H9 (cell line): Measurements from ENCODE around the gene CDC37. TPM values are rescaled to one million over a fixed set of nuclear protein-coding genes. Genes with fewer than 3 reads are reported as not detected.

Experiments used
- DNase-seq: peaks from one replicate; pipeline ENCODE4 v3.0.0-alpha.2; 2017
- H2AFZ ChIP-seq: one replicate; pipeline ENCODE4 v1.6.1; 2013; ENCODE audit warnings: mild to moderate bottlenecking, low read length, control low read depth, moderate library complexity
- H2AK5ac ChIP-seq: 2 replicates; pipeline ENCODE4 v1.6.1; 2013; ENCODE audit warnings: low read length, control low read depth, mixed read lengths; ENCODE audit not compliant: insufficient read length
- H2BK120ac ChIP-seq: one replicate; pipeline ENCODE4 v1.6.1; 2013; ENCODE audit warnings: low read depth, mild to moderate bottlenecking, low read length, control low read depth, inconsistent platforms; ENCODE audit not compliant: poor library complexity, severe bottlenecking
- H2BK12ac ChIP-seq: 2 replicates; pipeline ENCODE4 v1.6.1; 2013; ENCODE audit warnings: low read length, control low read depth, mixed read lengths, low read depth; ENCODE audit not compliant: insufficient read length
- H2BK15ac ChIP-seq: 2 replicates; pipeline ENCODE4 v1.6.1; 2013; ENCODE audit warnings: low read depth, low read length, control low read depth
- H2BK20ac ChIP-seq: one replicate; pipeline ENCODE4 v1.6.1; 2013; ENCODE audit warnings: low read depth, mild to moderate bottlenecking, low read length, control low read depth, inconsistent platforms; ENCODE audit not compliant: poor library complexity, severe bottlenecking
- H2BK5ac ChIP-seq: 2 replicates; pipeline ENCODE4 v1.6.1; 2013; ENCODE audit warnings: low read length, control low read depth, mixed read lengths; ENCODE audit not compliant: insufficient read length
- H3K14ac ChIP-seq: 2 replicates; pipeline ENCODE4 v1.6.1; 2013; ENCODE audit warnings: low read length, control low read depth; ENCODE audit not compliant: insufficient read depth
- H3K18ac ChIP-seq: 2 replicates; pipeline ENCODE4 v1.6.1; 2013; ENCODE audit warnings: low read depth, mild to moderate bottlenecking, mixed read lengths, low read length, control low read depth; ENCODE audit not compliant: insufficient read length
- H3K23ac ChIP-seq: 2 replicates; pipeline ENCODE4 v1.6.1; 2013; ENCODE audit warnings: low read length, control low read depth, mixed read lengths, low read depth; ENCODE audit not compliant: insufficient read length
- H3K23me2 ChIP-seq: 2 replicates; pipeline ENCODE4 v1.6.1; 2013; ENCODE audit warnings: low read depth, mild to moderate bottlenecking, mixed read lengths, low read length, control low read depth; ENCODE audit not compliant: insufficient read length, poor library complexity, severe bottlenecking
- H3K27ac ChIP-seq: 2 replicates; pipeline ENCODE4 v1.5.1; 2013; ENCODE audit warnings: low read length, control low read depth, mixed read lengths, low read depth; ENCODE audit not compliant: insufficient read length
- H3K27me3 ChIP-seq: 2 replicates; pipeline ENCODE4 v1.6.1; 2013; ENCODE audit warnings: low read length, control low read depth, inconsistent platforms; ENCODE audit not compliant: insufficient read depth
- H3K4ac ChIP-seq: 2 replicates; pipeline ENCODE4 v1.6.1; 2013; ENCODE audit warnings: low read depth, mild to moderate bottlenecking, control low read depth, inconsistent platforms, low read length, moderate library complexity
- H3K4me1 ChIP-seq: 2 replicates; pipeline ENCODE4 v1.6.1; 2013; ENCODE audit warnings: low read length, control low read depth, inconsistent platforms; ENCODE audit not compliant: insufficient read depth
- H3K4me2 ChIP-seq: 2 replicates; pipeline ENCODE4 v1.6.1; 2013; ENCODE audit warnings: low read length, control low read depth, mixed read lengths; ENCODE audit not compliant: insufficient read length, insufficient read depth
- H3K56ac ChIP-seq: 2 replicates; pipeline ENCODE4 v1.6.1; 2013; ENCODE audit warnings: low read depth, mild to moderate bottlenecking, mixed read lengths, low read length, control low read depth; ENCODE audit not compliant: insufficient read length
- H3K79me1 ChIP-seq: 2 replicates; pipeline ENCODE4 v1.6.1; 2013; ENCODE audit warnings: low read depth, mild to moderate bottlenecking, moderate library complexity, low read length, control low read depth, inconsistent platforms; ENCODE audit not compliant: insufficient read depth, poor library complexity, severe bottlenecking
- H3K79me2 ChIP-seq: 2 replicates; pipeline ENCODE4 v1.6.1; 2013; ENCODE audit warnings: low read length, control low read depth, inconsistent platforms; ENCODE audit not compliant: insufficient read depth
- H3K9ac ChIP-seq: 2 replicates; pipeline ENCODE4 v1.6.1; 2013; ENCODE audit warnings: low read length, control low read depth, mixed read lengths; ENCODE audit not compliant: insufficient read length; ENCODE audit errors: extremely low read depth
- H3K9me3 ChIP-seq: one replicate; pipeline ENCODE4 v1.6.1; 2013; ENCODE audit warnings: low read depth, low read length, inconsistent platforms; ENCODE audit not compliant: control insufficient read depth
- H3T11ph ChIP-seq: one replicate; pipeline ENCODE4 v1.6.1; 2013; ENCODE audit warnings: mild to moderate bottlenecking, low read length, control low read depth, inconsistent platforms
- H4K20me1 ChIP-seq: one replicate; pipeline ENCODE4 v1.6.1; 2013; ENCODE audit not compliant: control insufficient read depth, insufficient read length, insufficient read depth
- H4K5ac ChIP-seq: 2 replicates; pipeline ENCODE4 v1.6.1; 2013; ENCODE audit warnings: low read depth, mild to moderate bottlenecking, mixed read lengths, low read length, control low read depth; ENCODE audit not compliant: insufficient read length
- H4K8ac ChIP-seq: replicated peaks from 2 replicates; pipeline ENCODE4 v1.6.1; 2013; ENCODE audit warnings: low read length, control low read depth, mixed read lengths, low read depth; ENCODE audit not compliant: insufficient read length
- H4K91ac ChIP-seq: 2 replicates; pipeline ENCODE4 v1.6.1; 2013; ENCODE audit warnings: low read depth, mild to moderate bottlenecking, moderate library complexity, mixed read lengths, low read length, control low read depth; ENCODE audit not compliant: insufficient read length
- H3K27ac Mint-ChIP-seq, 3 experiments: 2 replicates in 2 of 3; 3 replicates in 1 of 3; pipeline ENCODE4 v1.8.0; 2020 to 2021; ENCODE audit warnings: mixed read lengths in 3 of 3, mild to moderate bottlenecking in 1 of 3, moderate library complexity in 1 of 3
- H3K27me3 Mint-ChIP-seq: 2 replicates; pipeline ENCODE4 v1.8.0; 2021; ENCODE audit warnings: low read depth, mild to moderate bottlenecking, moderate library complexity, mixed read lengths
- H3K36me3 Mint-ChIP-seq, 3 experiments: 2 replicates in 2 of 3; 3 replicates in 1 of 3; pipeline ENCODE4 v1.8.0; 2020 to 2021; ENCODE audit warnings: low read depth in 3 of 3, mixed read lengths in 3 of 3; ENCODE audit not compliant: insufficient read depth in 1 of 3
- H3K4me1 Mint-ChIP-seq, 2 experiments: 2 replicates each; pipeline ENCODE4 v1.8.0; 2020; ENCODE audit warnings: mixed read lengths in 2 of 2
- H3K4me3 Mint-ChIP-seq, 2 experiments: 2 replicates in 1 of 2; 3 replicates in 1 of 2; pipeline ENCODE4 v1.8.0; 2020 to 2021; ENCODE audit warnings: mild to moderate bottlenecking in 2 of 2, mixed read lengths in 2 of 2, moderate library complexity in 1 of 2
- H3K9me3 Mint-ChIP-seq, 2 experiments: 2 replicates in 1 of 2; 3 replicates in 1 of 2; pipeline ENCODE4 v1.8.0; 2020; ENCODE audit warnings: mild to moderate bottlenecking in 2 of 2, mixed read lengths in 2 of 2, moderate library complexity in 1 of 2
- CTCF ChIP-seq: fragments of 200-600 bp; sonication (generic); conservative IDR thresholded peaks from 3 replicates; pipeline ENCODE4 v1.8.0; 2021; ENCODE audit warnings: antibody characterized with exemption, mild to moderate bottlenecking
- whole genome bisulfite sequencing: extraction: QIAGEN DNeasy Blood & Tissue Kit; methylation state at CpG from one replicate; pipeline ENCODE4 v1.1.7; 2013; ENCODE audit warnings: missing lambda C conversion rate, low lambda C conversion rate, mixed read lengths; ENCODE audit not compliant: insufficient read length; ENCODE audit errors: extremely low coverage; 5-methylcytosine and 5-hydroxymethylcytosine counted together
- total RNA-seq: library from RNA; stranded (reverse); gene quantifications from 2 replicates; pipeline ENCODE4 v1.2.1, GENCODE V29; 2021

The CDC37 gene
- total RNA-seq, 1 experiment from 2014 or later, result 155 TPM

- Histone ChIP-seq H3K23ac (no peak overlapping the region), H4K20me1 (no peaks in the 10 kb centered on the region), H3K4me2 (peak overlapping the region; percentile 80), H3K18ac (no peak overlapping the region), H2BK5ac (no peak overlapping the region), H2BK15ac (no peak overlapping the region), H3K9me3 (no peaks in the 10 kb centered on the region), H2BK120ac (no peak overlapping the region), H4K91ac (no peak overlapping the region), H3K79me2 (no peaks in the 10 kb centered on the region), H3K14ac (no peak overlapping the region), H3K27ac (no peak overlapping the region), H3K27me3 (peaks cover 46% of the 10 kb centered on the region), H3K4ac (no peak overlapping the region), H4K8ac (no peak overlapping the region), H3K23me2 (peaks cover 19% of the 10 kb centered on the region), H3K9ac (no peak overlapping the region), H4K5ac (no peak overlapping the region), H2AFZ (no peak overlapping the region), H2AK5ac (no peak overlapping the region), H3K4me1 (peaks cover 2% of the 10 kb centered on the region; the same call in 1 of the 2 replicates), H3T11ph (no peak overlapping the region), H2BK20ac (no peak overlapping the region), H2BK12ac (no peak overlapping the region), H3K79me1 (no peaks in the 10 kb centered on the region), H3K56ac (no peak overlapping the region)
- Mint-ChIP-seq H3K36me3 (no peaks in the 10 kb centered on the region), H3K9me3 (peaks cover 0 to 4% of the 10 kb centered on the region in 2 experiments; a peak in 3 of 5 replicates), H3K4me1 (peaks cover 33 to 40% of the 10 kb centered on the region in 2 experiments), H3K4me3 (peak overlapping the region; percentile 68 to 83), H3K27ac (no peak overlapping the region), H3K27me3 (peaks cover 92% of the 10 kb centered on the region)
- TF ChIP-seq CTCF, result no peak
- DNase-seq, result no peak
- no CpG with 5 or more reads among the region's 40 CpGs for WGBS
Observed at GRCh38 chr19:10419200-10419645, 15.9 kb upstream of the CDC37 start.
